Endothelial cell of umbilical vein (primary cell): ENCODE measurements around the gene CCDC85A. TPM values are rescaled to one million over a fixed set of nuclear protein-coding genes. Genes with fewer than 3 reads are reported as not detected.

ENCODE experiments used
- BruUV-seq: library from RNA; stranded (reverse); fragments of 400-500 nt; replicated peaks from 2 replicates; lab custom pipeline; 2021; lab: Mats Ljungman, UMichigan
- CTCF ChIA-PET: fragments of 300-600, 350-600 bp; sonication (Branson Sonifier 250); formaldehyde crosslinking; loops from one replicate; lab custom pipeline; 2021; ENCODE audit warnings: antibody characterized with exemption, inconsistent platforms; lab: Charles Lee
- POLR2A ChIA-PET: fragments of 300-600, 350-600 bp; sonication (Branson Sonifier 250); formaldehyde crosslinking; loops from one replicate; lab custom pipeline; 2021; ENCODE audit warnings: antibody characterized with exemption, inconsistent platforms; lab: Charles Lee
- DNase-seq: peaks from one replicate; pipeline ENCODE4 v3.0.0-alpha.2; 2011; ENCODE audit warnings: low read depth, low spot score
- FAIRE-seq: peaks from 2 replicates; lab custom pipeline; 2011; peaks lifted over from hg19 to GRCh38; lab: Jason Lieb, UNC
- H2AFZ ChIP-seq: 2 replicates; pipeline ENCODE4 v1.6.0; 2012; ENCODE audit warnings: low read depth, low read length, control low read depth, inconsistent platforms
- H3K27ac ChIP-seq: 2 replicates; pipeline ENCODE4 v1.5.1; 2011; ENCODE audit warnings: low read depth, mild to moderate bottlenecking, control low read depth, low read length, moderate library complexity; ENCODE audit not compliant: insufficient read depth
- H3K27me3 ChIP-seq, 2 experiments: 2 replicates each; pipeline versions ENCODE4 v1.6.0 to v1.6.1; 2011; ENCODE audit warnings: low read length in 2 of 2, mixed read lengths in 1 of 2; ENCODE audit not compliant: control insufficient read depth in 2 of 2, insufficient read depth in 2 of 2
- H3K36me3 ChIP-seq, 2 experiments: 2 replicates in 1 of 2; 3 replicates in 1 of 2; pipeline ENCODE4 v1.5.1; 2011; ENCODE audit warnings: low read length in 2 of 2, mild to moderate bottlenecking in 1 of 2, moderate library complexity in 1 of 2; ENCODE audit not compliant: control insufficient read depth in 2 of 2, insufficient read depth in 2 of 2; ENCODE audit errors: extremely low read depth in 1 of 2
- H3K4me1 ChIP-seq: 3 replicates; pipeline ENCODE4 v1.5.1; 2011; ENCODE audit warnings: mild to moderate bottlenecking, low read length; ENCODE audit not compliant: control insufficient read depth, insufficient read depth; ENCODE audit errors: extremely low read depth
- H3K4me2 ChIP-seq: 2 replicates; pipeline ENCODE4 v1.6.1; 2011; ENCODE audit warnings: low read length, control low read depth, mixed read lengths; ENCODE audit not compliant: insufficient read depth
- H3K4me3 ChIP-seq, 3 experiments: fragments of 200-600 bp in 1 of 3; sonication (generic), shearing (Covaris generic) in 1 of 3; replicated peaks in 1 of 3; 2 replicates each; pipeline ENCODE4 v1.5.1; 2011 to 2016; ENCODE audit warnings: control low read depth in 3 of 3, low read length in 3 of 3, mild to moderate bottlenecking in 2 of 3, inconsistent platforms in 1 of 3, low read depth in 1 of 3, moderate library complexity in 1 of 3; ENCODE audit not compliant: insufficient read depth in 1 of 3
- H3K79me2 ChIP-seq: 2 replicates; pipeline ENCODE4 v1.6.0; 2012; ENCODE audit warnings: low read length, inconsistent platforms; ENCODE audit not compliant: control insufficient read depth, insufficient read depth
- H3K9ac ChIP-seq: replicated peaks from 2 replicates; pipeline ENCODE3; 2011; ENCODE audit warnings: low read length, control low read depth; ENCODE audit not compliant: insufficient read depth; ENCODE audit errors: extremely low read depth
- H3K9me1 ChIP-seq: replicated peaks from 3 replicates; pipeline ENCODE4 v1.6.0; 2011; ENCODE audit warnings: mild to moderate bottlenecking, low read length; ENCODE audit not compliant: control insufficient read depth, insufficient read depth; ENCODE audit errors: extremely low read depth
- H3K9me3 ChIP-seq: replicated peaks from 2 replicates; pipeline ENCODE4 v1.5.1; 2012; ENCODE audit warnings: low read length, inconsistent platforms; ENCODE audit not compliant: control insufficient read depth, insufficient read depth
- H4K20me1 ChIP-seq: replicated peaks from 2 replicates; pipeline ENCODE3; 2011; ENCODE audit warnings: mild to moderate bottlenecking, low read length; ENCODE audit not compliant: control insufficient read depth, insufficient read depth; ENCODE audit errors: extremely low read depth
- EZH2 ChIP-seq: IDR thresholded peaks from 2 replicates; pipeline ENCODE4 v1.6.1; 2012; ENCODE audit warnings: borderline replicate concordance, low read depth, mild to moderate bottlenecking, moderate library complexity, low read length, inconsistent platforms; ENCODE audit not compliant: severe bottlenecking
- FOS ChIP-seq: IDR thresholded peaks from 2 replicates; pipeline ENCODE4 v1.6.1; 2011; ENCODE audit warnings: mild to moderate bottlenecking, low read length, moderate library complexity, borderline replicate concordance; ENCODE audit not compliant: insufficient read depth
- GATA2 ChIP-seq: IDR thresholded peaks from 2 replicates; pipeline ENCODE4 v1.7.0; 2011; ENCODE audit warnings: low read depth, mild to moderate bottlenecking, moderate library complexity, mixed read lengths, low read length; ENCODE audit not compliant: insufficient read length, insufficient read depth
- JUN ChIP-seq: IDR thresholded peaks from 2 replicates; pipeline ENCODE4 v1.6.1; 2011; ENCODE audit warnings: borderline replicate concordance, low read depth; ENCODE audit not compliant: insufficient read length, insufficient read depth
- MAX ChIP-seq: IDR thresholded peaks from 2 replicates; pipeline ENCODE4 v1.6.1; 2011; ENCODE audit not compliant: insufficient read depth, insufficient read length
- MYC ChIP-seq: IDR thresholded peaks from one replicate; pipeline ENCODE4 v1.6.1; 2011; ENCODE audit warnings: mild to moderate bottlenecking, low read depth, low read length
- POLR2A ChIP-seq: IDR thresholded peaks from 2 replicates; pipeline ENCODE4 v1.6.1; 2012; ENCODE audit warnings: low read depth, mild to moderate bottlenecking, control low read depth, low read length
- POLR2AphosphoS5 ChIP-seq: IDR thresholded peaks from 2 replicates; pipeline ENCODE4 v1.6.1; 2012; ENCODE audit warnings: low read depth, mild to moderate bottlenecking, control low read depth, low read length, moderate library complexity; ENCODE audit not compliant: insufficient read depth
- dilution Hi-C: fragments of 300-500 bp; cut with MboI; formaldehyde crosslinking; loops from one replicate; pipeline ENCODE4 v1.15.0; 2019; ENCODE audit warnings: low sequenced_read_pairs; ENCODE audit not compliant: extremely low pct_ligation_motif_present
- intact Hi-C: fragments of 100-400 bp; cut with micrococcal nuclease; formaldehyde crosslinking; loops from one replicate; pipeline ENCODE4 v1.10.0; 2022
- polyA plus RNA-seq, 4 experiments: library from polyadenylated mRNA; depleted of rRNA in 3 of 4; stranded (reverse) in 3 of 4; unstranded in 1 of 4; fragments of >200 nt; gene quantifications; 2 replicates each; pipeline versions ENCODE4 v1.2.1 to v1.2.3, GENCODE V29; 2011 to 2012; ENCODE audit warnings: missing spikeins in 1 of 4
- total RNA-seq: library from RNA; stranded (reverse); gene quantifications from 2 replicates; pipeline ENCODE4 v1.2.3, GENCODE V29; 2021
- TF ChIP-seq, protein P1 (sequence below), 2 donors: IDR thresholded peaks; 1 replicate in 1 of 2; 2 replicates in 1 of 2; pipeline ENCODE4 v1.5.1; 2011; ENCODE audit warnings: low read length in 2 of 2, mild to moderate bottlenecking in 2 of 2, moderate library complexity in 2 of 2, control low read depth in 1 of 2, inconsistent platforms in 1 of 2, low read depth in 1 of 2; ENCODE audit not compliant: insufficient read depth in 1 of 2; ENCODE audit errors: extremely low read depth in 1 of 2

The CCDC85A gene
- total and polyA plus RNA-seq, 2 donors (not counting 3 experiments of a cell fraction or from before 2014, with no cell fraction given): 5.1 to 10.4 TPM

DNA sequence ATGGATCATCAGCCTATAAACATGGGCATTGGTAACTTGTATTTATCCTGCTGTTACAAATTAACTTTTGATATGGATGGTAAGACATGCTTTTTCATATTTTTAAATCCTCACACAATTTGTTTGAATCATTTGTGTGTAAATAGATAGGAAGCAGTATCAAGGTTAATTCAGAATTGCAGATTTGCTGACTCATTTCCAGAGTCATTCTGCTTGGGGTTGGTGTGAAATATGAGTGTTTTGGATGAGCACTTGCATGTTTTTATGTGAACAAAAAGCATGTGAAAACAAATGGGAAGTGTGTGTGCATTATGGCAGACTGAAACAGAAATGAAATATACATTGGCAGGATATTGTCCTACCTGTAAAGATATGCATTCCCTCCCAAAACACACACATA is 11.8 kb downstream of the CCDC85A start:
- POLR2A ChIA-PET: no interaction called here
- Histone ChIP-seq H3K4me3 (no peak overlapping the region), H3K79me2 (peaks cover 2% of the 10 kb centered on the region), H3K4me1 (peaks cover 6% of the 10 kb centered on the region), H3K4me2 (peak overlapping the region; percentile 8), H3K27me3 (no peaks in the 10 kb centered on the region), H3K9me1 (no peaks in the 10 kb centered on the region), H3K9ac (no peak overlapping the region), H3K36me3 (peaks cover 0 to 9% of the 10 kb centered on the region in 2 experiments), H4K20me1 (no peaks in the 10 kb centered on the region), H3K27ac (no peak overlapping the region), H3K9me3 (no peaks in the 10 kb centered on the region), H2AFZ (peak overlapping the region; percentile 28)
- dilution Hi-C loops: no loop called here
- TF ChIP-seq GATA2 (no peak), POLR2AphosphoS5 (no peak), MAX (no peak), POLR2A (no peak), EZH2 (no peak), MYC (no peak), FOS (no peak), JUN (no peak)
- TF ChIP-seq, protein P1, sequence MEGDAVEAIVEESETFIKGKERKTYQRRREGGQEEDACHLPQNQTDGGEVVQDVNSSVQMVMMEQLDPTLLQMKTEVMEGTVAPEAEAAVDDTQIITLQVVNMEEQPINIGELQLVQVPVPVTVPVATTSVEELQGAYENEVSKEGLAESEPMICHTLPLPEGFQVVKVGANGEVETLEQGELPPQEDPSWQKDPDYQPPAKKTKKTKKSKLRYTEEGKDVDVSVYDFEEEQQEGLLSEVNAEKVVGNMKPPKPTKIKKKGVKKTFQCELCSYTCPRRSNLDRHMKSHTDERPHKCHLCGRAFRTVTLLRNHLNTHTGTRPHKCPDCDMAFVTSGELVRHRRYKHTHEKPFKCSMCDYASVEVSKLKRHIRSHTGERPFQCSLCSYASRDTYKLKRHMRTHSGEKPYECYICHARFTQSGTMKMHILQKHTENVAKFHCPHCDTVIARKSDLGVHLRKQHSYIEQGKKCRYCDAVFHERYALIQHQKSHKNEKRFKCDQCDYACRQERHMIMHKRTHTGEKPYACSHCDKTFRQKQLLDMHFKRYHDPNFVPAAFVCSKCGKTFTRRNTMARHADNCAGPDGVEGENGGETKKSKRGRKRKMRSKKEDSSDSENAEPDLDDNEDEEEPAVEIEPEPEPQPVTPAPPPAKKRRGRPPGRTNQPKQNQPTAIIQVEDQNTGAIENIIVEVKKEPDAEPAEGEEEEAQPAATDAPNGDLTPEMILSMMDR (IDR thresholded peaks at IDR 0.05; ENCODE audit: extremely low read depth in 1 of 2, insufficient read depth in 1 of 2, low read depth in 1 of 2, low read length in 2 of 2): no peak
- no TSS peak for BruUV-seq
- FAIRE-seq (no peak), DNase-seq (peak; percentile 56)
- CTCF ChIA-PET: no interaction called here
- intact Hi-C loops: loop anchor here (5.0 kb wide), 1 partner anchor 252 kb away; no protein-coding TSS in a partner anchor
